ENCODE data around the gene ERLEC1. TPM values are rescaled to one million over a fixed set of nuclear protein-coding genes. Genes with fewer than 3 reads are reported as not detected.
"Not testable (repeated sequence)": the region's sequence is repeated elsewhere in the genome, so short reads cannot be mapped to it uniquely, and the experiment has no call there.

The ERLEC1 gene
- total RNA-seq, 1 experiment from 2014 or later = 76.3 TPM

GRCh38 chr2:53782676-53783075 lies 4.2 kb upstream of the ERLEC1 start:
- DNase-seq (ENCODE audit: low spot score) = no peak

- DNase-seq (ENCODE audit: low spot score) = no peak
Observed at GRCh38 chr2:53784436-53784835, 2.4 kb upstream of the ERLEC1 start.

- no peak for DNase-seq (ENCODE audit: low spot score)
Observed at GRCh38 chr2:53785366-53785765, 1.5 kb upstream of the ERLEC1 start.

- no peak for DNase-seq (ENCODE audit: low spot score)
Observed at GRCh38 chr2:53786352-53786704, 516 bp upstream of the ERLEC1 start.

- peak; percentile 17 for DNase-seq (ENCODE audit: low spot score)
Observed at GRCh38 chr2:53787614-53788289, 908 bp downstream of the ERLEC1 start.

GRCh38 chr2:53793261-53793660 lies 6.4 kb downstream of the ERLEC1 start:
- DNase-seq (ENCODE audit: low spot score) = no peak

GRCh38 chr2:53793821-53794220 lies 7.0 kb downstream of the ERLEC1 start:
- DNase-seq (ENCODE audit: low spot score) = no peak

- DNase-seq (ENCODE audit: low spot score) = no peak
Observed at GRCh38 chr2:53801547-53801946, 14.7 kb downstream of the ERLEC1 start.

- no peak for DNase-seq (ENCODE audit: low spot score)
Observed at GRCh38 chr2:53802617-53803151, 15.8 kb downstream of the ERLEC1 start.

- DNase-seq (ENCODE audit: low spot score) = no peak
Observed at GRCh38 chr2:53811601-53812000, 24.8 kb downstream of the ERLEC1 start.

GRCh38 chr2:53813151-53813550 lies 26.3 kb downstream of the ERLEC1 start:
- no peak for DNase-seq (ENCODE audit: low spot score)

- DNase-seq (ENCODE audit: low spot score) = no peak
Observed at GRCh38 chr2:53818854-53819435, 32.1 kb downstream of the ERLEC1 start.

- DNase-seq (ENCODE audit: low spot score) = no peak
Observed at GRCh38 chr2:53819634-53820033, 32.8 kb downstream of the ERLEC1 start.

GRCh38 chr2:53820048-53820447 lies 33.2 kb downstream of the ERLEC1 start:
- DNase-seq (ENCODE audit: low spot score) = no peak

GRCh38 chr2:53820711-53821110 lies 33.9 kb downstream of the ERLEC1 start:
- DNase-seq (ENCODE audit: low spot score) = no peak

GRCh38 chr2:53821810-53822209 lies 35.0 kb downstream of the ERLEC1 start:
- DNase-seq (ENCODE audit: low spot score) = no peak

- not testable (repeated sequence) for DNase-seq (ENCODE audit: low spot score)
Observed at GRCh38 chr2:53823639-53824038, 36.8 kb downstream of the ERLEC1 start.

- no peak for DNase-seq (ENCODE audit: low spot score)
Observed at GRCh38 chr2:53826030-53826410, 39.2 kb downstream of the ERLEC1 start.

GRCh38 chr2:53826587-53827397 lies 39.9 kb downstream of the ERLEC1 start:
- no peak for DNase-seq (ENCODE audit: low spot score)

GRCh38 chr2:53827398-53828175 lies 40.7 kb downstream of the ERLEC1 start:
- DNase-seq (ENCODE audit: low spot score) = no peak

- DNase-seq (ENCODE audit: low spot score) = no peak
Observed at GRCh38 chr2:53828331-53828730, 41.5 kb downstream of the ERLEC1 start.

Data from A172 (cell line).